ENCODE measurements around the gene FADS6.

The FADS6 gene

DNA sequence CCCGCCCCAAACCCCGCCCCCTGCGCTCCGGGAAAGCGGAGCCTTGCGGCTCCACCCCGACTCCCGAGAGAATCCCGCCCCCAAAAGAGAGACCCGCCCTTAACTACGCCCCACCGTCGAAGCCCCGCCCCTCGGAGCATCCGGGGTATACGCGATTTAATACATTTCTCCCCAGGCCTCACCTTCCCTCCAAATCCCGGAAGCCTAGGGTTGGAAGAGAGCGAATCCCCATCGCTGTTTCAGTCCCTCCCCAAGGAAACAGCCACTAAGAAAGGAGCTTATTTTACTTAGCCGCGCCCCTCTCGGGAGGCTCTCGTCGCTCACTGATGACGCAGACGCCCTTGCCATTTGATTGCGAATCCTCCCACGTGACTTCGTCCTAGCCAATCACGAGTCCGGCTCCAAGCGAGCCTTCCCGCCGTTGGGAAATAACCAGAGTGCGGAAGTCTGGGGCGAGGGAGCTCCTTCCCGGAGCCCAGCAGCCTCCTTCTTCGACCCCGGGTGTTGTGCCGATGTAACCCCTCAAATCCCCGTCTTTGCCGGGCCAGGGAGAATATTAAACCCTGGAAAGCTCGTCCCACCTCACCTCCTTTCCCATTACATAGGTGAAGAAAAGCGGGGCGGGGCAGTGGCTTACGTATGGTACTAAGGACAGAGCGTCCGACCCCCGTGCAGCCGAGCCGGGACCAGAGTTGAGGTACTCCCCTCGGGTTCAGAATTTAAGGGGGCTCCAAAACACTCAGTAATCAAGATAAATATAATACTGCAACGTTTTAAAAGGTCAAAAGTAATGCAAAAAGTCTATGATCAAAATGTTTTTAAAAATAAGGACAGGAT lies 20.2 kb downstream of the FADS6 start:
- Histone ChIP-seq H3K4me3 (ENCODE audit: low read length) (peak overlapping the region; percentile 94), H3K27ac (ENCODE audit: low read length) (peak overlapping the region; percentile 69), H3K4me1 (ENCODE audit: low read length) (peaks cover 21% of the 10 kb centered on the region; the same call in 1 of the 2 replicates), H4K20me1 (ENCODE audit: insufficient read depth, low read length) (no peaks in the 10 kb centered on the region), H3K79me2 (ENCODE audit: low read length) (no peaks in the 10 kb centered on the region), H2AFZ (ENCODE audit: low read depth, low read length) (peak overlapping the region; percentile 66), H3K4me2 (ENCODE audit: low read length) (peak overlapping the region; percentile 90), H3K9me3 (ENCODE audit: insufficient read depth, low read length) (no peaks in the 10 kb centered on the region), H3K27me3 (ENCODE audit: low read depth, low read length) (no peaks in the 10 kb centered on the region), H3K9ac (ENCODE audit: low read length) (peak overlapping the region; percentile 90), H3K36me3 (replicated peaks; ENCODE audit: low read depth, low read length) (peaks cover 3% of the 10 kb centered on the region)
- TF ChIP-seq, protein P1, sequence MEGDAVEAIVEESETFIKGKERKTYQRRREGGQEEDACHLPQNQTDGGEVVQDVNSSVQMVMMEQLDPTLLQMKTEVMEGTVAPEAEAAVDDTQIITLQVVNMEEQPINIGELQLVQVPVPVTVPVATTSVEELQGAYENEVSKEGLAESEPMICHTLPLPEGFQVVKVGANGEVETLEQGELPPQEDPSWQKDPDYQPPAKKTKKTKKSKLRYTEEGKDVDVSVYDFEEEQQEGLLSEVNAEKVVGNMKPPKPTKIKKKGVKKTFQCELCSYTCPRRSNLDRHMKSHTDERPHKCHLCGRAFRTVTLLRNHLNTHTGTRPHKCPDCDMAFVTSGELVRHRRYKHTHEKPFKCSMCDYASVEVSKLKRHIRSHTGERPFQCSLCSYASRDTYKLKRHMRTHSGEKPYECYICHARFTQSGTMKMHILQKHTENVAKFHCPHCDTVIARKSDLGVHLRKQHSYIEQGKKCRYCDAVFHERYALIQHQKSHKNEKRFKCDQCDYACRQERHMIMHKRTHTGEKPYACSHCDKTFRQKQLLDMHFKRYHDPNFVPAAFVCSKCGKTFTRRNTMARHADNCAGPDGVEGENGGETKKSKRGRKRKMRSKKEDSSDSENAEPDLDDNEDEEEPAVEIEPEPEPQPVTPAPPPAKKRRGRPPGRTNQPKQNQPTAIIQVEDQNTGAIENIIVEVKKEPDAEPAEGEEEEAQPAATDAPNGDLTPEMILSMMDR (IDR thresholded peaks at IDR 0.05; ENCODE audit: low read depth, low read length): no peak
- TF ChIP-seq EZH2phosphoT487 (IDR thresholded peaks at IDR 0.05; ENCODE audit: low read depth): no peak

DNA sequence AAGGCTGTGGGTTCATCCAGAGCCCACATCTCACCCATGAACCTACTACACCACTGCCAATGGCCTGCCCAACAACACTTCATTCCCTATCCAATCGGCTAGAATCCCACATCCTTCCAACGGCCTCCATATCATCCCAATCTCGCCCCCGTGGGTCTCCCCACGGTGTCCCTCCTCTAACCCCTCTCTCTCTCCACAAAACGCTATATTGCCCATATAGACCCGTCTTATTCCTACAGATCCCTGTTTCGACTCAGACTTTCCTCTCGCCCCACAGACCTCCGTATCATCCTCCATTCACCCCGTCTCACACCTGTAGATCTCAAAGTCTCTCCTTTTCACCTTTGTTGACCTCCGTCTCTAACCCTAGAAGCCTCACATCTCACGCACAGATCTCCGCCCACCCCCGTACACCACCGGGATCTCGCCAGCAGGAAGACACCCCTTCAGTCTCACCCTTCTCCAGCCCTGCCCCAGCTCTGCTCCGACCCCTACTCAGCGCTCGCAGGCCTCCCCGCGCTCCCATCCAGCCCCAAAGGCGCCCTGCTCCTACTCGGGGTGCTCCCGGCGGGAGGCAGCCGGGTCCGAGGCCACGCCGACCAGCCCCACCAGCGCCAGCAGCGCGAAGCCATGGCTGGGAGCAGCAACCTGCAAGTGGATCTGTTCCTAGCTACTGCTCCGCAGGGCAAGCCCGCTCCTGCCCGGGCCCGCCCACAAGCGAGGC lies 21.0 kb downstream of the FADS6 start, which contains the start of gene FDXR:
TSS of gene FDXR (minus strand) at position 682 of the 724 bp plus-strand sequence. CDS start at position 632, 50 bp downstream.
- Histone ChIP-seq H3K79me2 (ENCODE audit: low read length) (no peaks in the 10 kb centered on the region), H4K20me1 (ENCODE audit: insufficient read depth, low read length) (no peaks in the 10 kb centered on the region), H3K4me2 (ENCODE audit: low read length) (peak within 1 kb of the TSS; percentile 93), H3K36me3 (replicated peaks; ENCODE audit: low read depth, low read length) (peaks cover 3% of the 10 kb centered on the region), H2AFZ (ENCODE audit: low read depth, low read length) (peak within 1 kb of the TSS; percentile 66), H3K9me3 (ENCODE audit: insufficient read depth, low read length) (no peaks in the 10 kb centered on the region), H3K4me1 (ENCODE audit: low read length) (peaks cover 21% of the 10 kb centered on the region; the same call in 1 of the 2 replicates), H3K4me3 (ENCODE audit: low read length) (peak within 1 kb of the TSS; percentile 94), H3K27me3 (ENCODE audit: low read depth, low read length) (no peaks in the 10 kb centered on the region), H3K27ac (ENCODE audit: low read length) (peak within 1 kb of the TSS; percentile 69), H3K9ac (ENCODE audit: low read length) (peak within 1 kb of the TSS; percentile 91)
- TF ChIP-seq EZH2phosphoT487 (IDR thresholded peaks at IDR 0.05; ENCODE audit: low read depth): no peak
- TF ChIP-seq, protein P1 (IDR thresholded peaks at IDR 0.05; ENCODE audit: low read depth, low read length): no peak

DNA sequence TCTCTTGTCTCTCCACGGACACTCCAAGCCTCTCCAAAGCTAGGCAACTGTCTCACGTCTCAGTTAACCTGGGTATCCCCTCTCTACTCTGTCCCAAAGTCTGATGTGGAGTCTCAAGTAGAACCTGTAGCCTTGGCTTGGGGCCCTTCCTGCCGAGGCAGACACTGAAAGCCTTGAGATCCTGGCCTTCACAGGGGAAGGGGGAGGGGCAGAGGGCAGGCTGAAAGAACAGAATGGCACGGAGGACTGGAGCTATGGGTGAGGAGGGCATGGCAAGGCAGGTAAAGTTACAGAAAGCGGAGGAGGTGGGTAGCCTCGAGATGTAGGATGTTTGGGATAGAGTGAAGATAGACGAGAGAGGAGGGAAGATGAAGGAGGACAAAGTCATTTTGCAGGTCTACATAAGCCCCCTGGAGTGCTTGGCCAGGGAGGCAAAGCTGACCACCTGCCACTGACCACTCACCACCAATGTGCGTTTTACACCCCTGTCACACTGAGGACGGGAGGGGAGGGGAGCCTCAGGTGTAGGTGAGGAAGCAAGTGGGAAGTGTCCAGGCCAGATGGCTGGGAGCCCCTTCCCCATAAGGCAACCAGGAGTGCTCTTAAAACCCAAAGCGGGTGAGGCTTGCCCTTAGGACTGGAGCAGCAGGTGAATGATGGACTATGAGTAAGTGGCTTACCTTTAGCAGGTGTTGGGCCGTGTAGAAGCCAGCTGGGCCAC lies 21.9 kb downstream of the FADS6 start:
- Histone ChIP-seq H3K4me3 (ENCODE audit: low read length) (peak overlapping the region; percentile 94), H3K4me1 (ENCODE audit: low read length) (peaks cover 23% of the 10 kb centered on the region), H3K9me3 (ENCODE audit: insufficient read depth, low read length) (no peaks in the 10 kb centered on the region), H3K4me2 (ENCODE audit: low read length) (peak overlapping the region; percentile 93), H3K79me2 (ENCODE audit: low read length) (no peaks in the 10 kb centered on the region), H3K27me3 (ENCODE audit: low read depth, low read length) (no peaks in the 10 kb centered on the region), H3K27ac (ENCODE audit: low read length) (no peak overlapping the region), H3K36me3 (replicated peaks; ENCODE audit: low read depth, low read length) (peaks cover 3% of the 10 kb centered on the region), H3K9ac (ENCODE audit: low read length) (peak overlapping the region; percentile 91; the same call in 1 of the 2 replicates), H4K20me1 (ENCODE audit: insufficient read depth, low read length) (no peaks in the 10 kb centered on the region), H2AFZ (ENCODE audit: low read depth, low read length) (no peak overlapping the region)
- TF ChIP-seq, protein P1 (IDR thresholded peaks at IDR 0.05; ENCODE audit: low read depth, low read length): no peak
- no peak for TF ChIP-seq EZH2phosphoT487 (IDR thresholded peaks at IDR 0.05; ENCODE audit: low read depth)
